Right lung (tissue), 5 donors: ENCODE results near the gene JAK1. TPM values are rescaled to one million over a fixed set of nuclear protein-coding genes. Genes with fewer than 3 reads are reported as not detected.

ENCODE experiments used
- DNase-seq, 2 donors: peaks; one replicate each; pipeline ENCODE4 v3.0.0-alpha.2; 2013
- polyA plus RNA-seq, 5 donors: library from polyadenylated mRNA; unstranded; fragments of 120-200 nt; gene quantifications; one replicate each; pipeline versions ENCODE4 v1.2.1 to v1.2.3, GENCODE V29; 2013; ENCODE audit warnings: inconsistent platforms in 1 of 5, low replicate concordance in 1 of 5; ENCODE audit not compliant: insufficient read length in 5 of 5, insufficient read depth in 1 of 5

Gene JAK1
- polyA plus RNA-seq, 5 donors = 84.8 to 122 (median 108) TPM

GRCh38 chr1:64872067-64872466 is 94.3 kb downstream of the JAK1 start:
- DNase-seq = no peak

- no peak for DNase-seq
Observed at GRCh38 chr1:64871256-64871655, 95.1 kb downstream of the JAK1 start.

GRCh38 chr1:64867266-64867665 is 99.1 kb downstream of the JAK1 start:
- no peak for DNase-seq

GRCh38 chr1:64866689-64867088 is 99.7 kb downstream of the JAK1 start:
- no peak for DNase-seq

- DNase-seq = no peak
Observed at GRCh38 chr1:64865105-64865757, 101.1 kb downstream of the JAK1 start.

DNA sequence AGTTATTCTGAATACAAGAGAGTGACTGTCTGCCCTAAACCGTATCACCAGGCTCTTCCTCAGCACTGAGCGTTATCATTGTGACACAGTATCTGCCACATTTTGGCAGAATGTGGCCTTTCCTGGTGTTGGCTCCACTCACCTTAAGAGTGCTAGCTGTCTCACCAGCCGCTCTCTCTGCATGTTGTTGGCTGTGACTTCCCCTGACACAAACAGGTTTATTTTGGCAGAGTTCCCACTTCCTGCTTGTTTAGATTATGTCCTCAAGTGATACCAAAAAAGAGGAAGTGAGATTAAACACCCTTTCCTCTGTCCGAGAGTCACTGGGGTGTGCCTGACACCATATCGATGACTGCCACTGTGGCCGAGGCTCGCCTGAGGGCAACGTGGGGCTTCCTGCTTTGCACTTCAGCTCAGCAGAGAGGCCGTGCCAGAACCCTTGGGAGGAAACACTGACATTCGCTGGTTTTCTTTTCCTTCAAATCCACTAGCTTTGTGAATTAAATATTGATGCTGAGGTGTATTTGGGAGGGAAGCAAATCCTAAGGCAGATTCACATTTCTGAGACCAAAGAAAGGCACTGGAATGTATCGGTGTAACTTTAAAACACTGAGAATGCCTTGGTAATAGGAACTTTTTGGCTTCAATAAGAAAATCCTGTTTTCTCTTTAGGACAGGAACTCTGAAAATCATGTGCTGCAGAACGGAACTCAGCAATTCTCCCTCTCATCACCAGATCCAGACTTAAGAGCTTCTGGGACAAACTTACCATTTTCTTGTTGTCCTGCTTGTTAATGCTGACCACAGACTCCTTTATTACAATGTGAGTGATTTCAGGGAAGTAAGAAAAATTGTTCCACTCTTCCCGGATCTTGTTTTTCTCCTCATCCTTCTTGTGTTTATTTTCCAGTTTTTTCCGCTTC is 102.1 kb downstream of the JAK1 start:
- DNase-seq = peak; percentile 12 to 17

GRCh38 chr1:64861611-64862010 is 104.7 kb downstream of the JAK1 start:
- DNase-seq = peak; percentile 12 to 13

- no peak for DNase-seq
Observed at GRCh38 chr1:64857347-64857746, 109.0 kb downstream of the JAK1 start.

GRCh38 chr1:64856553-64856952 is 109.8 kb downstream of the JAK1 start:
- no peak for DNase-seq

DNA sequence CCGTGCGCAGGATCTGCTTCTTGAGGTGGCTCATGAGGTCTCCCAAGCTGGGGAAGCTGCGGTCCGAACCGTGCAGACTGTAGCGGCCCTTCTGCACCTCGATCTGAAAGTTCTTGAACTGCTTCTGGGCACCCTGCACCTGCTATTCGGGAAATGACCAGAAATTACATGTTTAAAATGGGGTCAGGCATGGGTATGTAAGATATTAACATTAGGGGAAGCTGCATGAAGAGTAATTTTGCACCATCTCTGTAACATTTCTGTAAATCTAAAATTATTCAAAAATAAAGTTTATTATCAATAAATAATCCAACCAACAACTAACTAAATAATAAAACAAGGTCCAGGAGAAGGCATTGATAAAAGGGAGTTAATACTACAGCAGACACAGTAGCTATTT is 110.8 kb downstream of the JAK1 start:
- no peak for DNase-seq

DNA sequence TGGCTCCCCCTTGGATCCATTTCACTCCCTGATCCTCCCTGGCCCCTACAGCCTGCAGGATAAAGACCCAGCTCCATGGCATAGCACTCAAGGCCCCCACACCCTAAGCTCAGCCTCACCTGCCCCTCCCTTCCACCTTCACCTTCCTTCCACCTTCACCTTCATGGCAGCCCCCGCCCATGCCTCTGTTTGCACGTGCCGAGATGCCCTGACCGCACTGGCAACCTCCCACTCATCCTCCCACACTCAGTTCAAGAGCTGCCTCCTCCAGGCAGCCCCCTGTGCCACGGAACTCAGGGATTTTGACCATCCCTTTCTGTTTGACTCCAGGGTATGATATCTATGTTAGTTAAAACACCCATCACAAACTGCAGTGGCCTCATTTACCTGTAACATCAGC is 111.7 kb downstream of the JAK1 start:
- no peak for DNase-seq

DNA sequence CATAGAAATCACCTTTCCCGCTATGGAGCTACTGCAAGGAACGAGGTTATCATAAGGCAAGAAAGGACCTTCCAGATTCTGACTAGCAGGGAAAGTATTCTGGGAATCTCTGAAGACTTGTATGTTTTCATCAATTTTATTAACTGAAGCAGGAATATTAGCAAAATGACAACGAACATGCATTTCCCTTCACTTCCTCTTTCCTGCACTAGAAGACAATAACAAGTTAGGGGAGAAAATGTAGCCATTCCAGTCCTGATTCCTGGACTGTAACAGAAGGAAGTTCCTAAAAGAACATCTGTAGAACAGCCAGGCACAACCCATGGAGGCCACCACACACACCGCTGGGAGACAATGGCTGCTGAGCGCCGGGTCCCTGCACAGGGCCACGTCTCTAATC is 114.7 kb downstream of the JAK1 start:
- no peak for DNase-seq

- DNase-seq = no peak
Observed at GRCh38 chr1:64850846-64851245, 115.5 kb downstream of the JAK1 start.

DNA sequence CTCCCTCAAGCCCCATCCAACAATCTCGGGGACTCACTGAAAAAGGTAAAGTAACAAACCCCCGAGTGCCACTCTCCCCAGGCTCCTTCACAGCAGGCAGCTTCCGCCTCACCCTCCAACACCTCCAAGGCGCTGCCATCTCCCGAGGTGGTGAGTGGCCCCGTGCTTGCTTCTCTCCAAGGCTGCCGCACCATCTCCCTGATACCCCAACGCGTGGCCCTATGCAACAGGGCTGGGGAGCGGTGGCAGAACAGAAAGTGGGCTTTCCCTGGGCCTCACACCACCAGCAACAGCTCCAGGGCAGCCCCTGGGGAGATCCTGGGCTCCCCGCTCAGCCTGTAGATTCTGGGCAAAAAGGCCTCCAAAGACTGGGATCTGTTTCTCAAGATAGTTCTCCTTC is 116.4 kb downstream of the JAK1 start:
- no peak for DNase-seq

DNA sequence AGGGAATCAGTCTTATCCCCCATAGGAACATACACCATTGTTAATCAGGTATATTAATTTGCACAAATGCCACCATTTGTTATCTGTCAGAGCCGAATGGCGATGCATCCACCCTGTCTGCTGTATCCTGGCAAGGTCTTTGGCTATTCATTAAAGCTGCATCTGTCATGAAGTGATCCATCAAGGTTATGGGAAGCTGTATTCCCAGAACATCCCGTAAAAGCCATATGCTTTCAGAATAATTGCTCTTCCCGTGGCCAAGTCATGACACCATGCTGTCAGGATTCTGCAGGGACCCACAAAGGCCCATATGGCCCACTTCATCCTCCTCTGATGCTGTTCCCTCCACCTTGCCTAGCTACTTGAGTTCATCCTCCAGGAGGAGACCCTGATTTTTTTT is 117.5 kb downstream of the JAK1 start:
- DNase-seq = no peak

GRCh38 chr1:64848136-64848535 is 118.2 kb downstream of the JAK1 start:
- no peak for DNase-seq

DNA sequence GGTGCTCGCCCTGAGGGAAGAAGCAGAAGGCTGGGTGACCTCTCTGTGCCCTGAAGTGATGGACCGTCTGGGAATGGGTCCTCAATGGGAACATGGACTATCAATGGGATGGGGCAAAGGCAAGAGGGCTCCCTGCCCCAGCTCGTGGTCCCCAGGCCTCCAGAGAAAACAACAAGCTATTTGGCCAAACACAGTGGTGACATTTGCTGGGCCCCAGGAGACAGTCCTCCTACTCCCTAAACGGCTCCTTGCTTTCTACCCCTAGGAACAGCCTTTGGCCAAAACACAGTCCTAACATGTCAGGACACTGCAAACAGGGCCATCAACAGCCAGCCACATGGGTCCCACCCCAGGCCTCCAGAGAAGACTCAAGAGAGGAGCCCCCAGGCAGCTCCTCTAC is 118.7 kb downstream of the JAK1 start:
- DNase-seq = no peak

DNA sequence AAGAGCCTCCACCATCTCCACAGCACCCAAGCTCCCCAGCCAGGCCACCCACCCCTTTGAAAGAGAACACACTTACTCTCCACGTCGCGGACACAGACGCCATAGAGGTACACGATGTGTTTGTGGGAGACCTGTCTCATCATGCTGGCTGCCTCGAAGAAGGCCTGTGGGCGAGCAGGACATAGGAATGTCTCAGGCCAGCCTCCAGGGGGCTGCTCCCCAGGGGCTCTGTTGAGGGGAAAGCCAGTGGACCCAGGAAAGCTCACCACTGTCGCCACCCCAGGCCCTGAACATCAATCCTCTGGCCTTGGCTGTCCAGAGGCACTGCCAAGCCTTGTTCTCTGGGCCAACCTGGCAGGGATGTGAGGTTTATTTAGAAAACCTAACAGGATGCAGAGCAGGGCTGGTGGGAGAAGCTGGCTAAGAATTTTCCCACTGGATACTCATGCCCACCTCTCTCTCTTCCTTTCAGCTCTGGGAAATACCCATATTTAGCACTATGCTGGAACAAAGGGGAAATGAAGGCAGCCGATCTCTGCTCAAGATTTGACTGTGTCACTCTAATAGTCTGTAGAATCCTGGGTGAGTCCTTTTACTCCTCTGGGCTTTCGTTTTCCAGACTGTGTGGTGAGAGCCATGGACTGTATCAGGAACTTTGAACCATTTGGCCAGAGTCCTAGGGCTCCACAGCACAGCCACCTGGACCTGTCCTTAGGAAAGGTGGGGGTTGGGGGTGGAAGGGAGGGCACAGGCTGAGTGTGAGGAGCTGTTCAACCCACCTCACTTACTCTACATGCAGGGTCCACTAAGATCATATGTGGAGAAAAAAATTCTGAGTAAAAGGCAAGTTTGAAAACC is 119.5 kb downstream of the JAK1 start:
- no peak for DNase-seq

- DNase-seq = no peak
Observed at GRCh38 chr1:64845831-64846425, 120.4 kb downstream of the JAK1 start.

DNA sequence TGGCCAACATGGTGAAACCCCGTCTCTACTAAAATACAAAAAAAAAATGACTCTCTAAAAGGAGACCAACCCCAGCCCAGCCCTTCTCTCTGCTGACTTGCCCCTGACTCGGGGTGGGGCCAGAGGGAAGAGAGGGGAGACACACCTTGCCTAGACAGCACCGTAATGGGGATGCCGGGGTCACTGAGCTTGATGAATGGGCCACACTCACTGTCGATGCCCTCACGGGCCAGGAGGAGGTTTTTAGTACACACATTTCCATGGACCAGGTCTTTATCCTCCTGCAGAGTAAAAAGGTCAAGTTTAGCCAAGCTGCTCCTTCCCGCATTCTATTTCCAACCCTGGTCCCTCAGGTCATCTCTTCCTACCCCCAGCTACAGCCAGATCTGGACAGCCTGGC is 121.7 kb downstream of the JAK1 start:
- no peak for DNase-seq

GRCh38 chr1:64844175-64844574 is 122.2 kb downstream of the JAK1 start:
- no peak for DNase-seq

GRCh38 chr1:64843675-64844074 is 122.7 kb downstream of the JAK1 start:
- DNase-seq = no peak
